GM23338 (cell line): ENCODE results near the gene ANO10. TPM values are rescaled to one million over a fixed set of nuclear protein-coding genes. Genes with fewer than 3 reads are reported as not detected.

ENCODE experiments used
- JUNB ChIP-seq: IDR thresholded peaks from one replicate; pipeline ENCODE4 v1.6.1; 2016; ENCODE audit warnings: antibody characterized with exemption; ENCODE audit not compliant: unreplicated experiment
- NANOG ChIP-seq: IDR thresholded peaks from 2 replicates; pipeline ENCODE4 v1.6.1; 2016; ENCODE audit warnings: antibody characterized with exemption, borderline replicate concordance
- POLR2AphosphoS5 ChIP-seq: IDR thresholded peaks from 2 replicates; pipeline ENCODE4 v1.6.1; 2016; ENCODE audit warnings: antibody characterized with exemption, low read depth
- STAT1 ChIP-seq: IDR thresholded peaks from one replicate; pipeline ENCODE4 v1.6.1; 2016; ENCODE audit warnings: antibody characterized with exemption; ENCODE audit not compliant: unreplicated experiment
- ZNF114 ChIP-seq: fragments of 250-450 bp; sonication (Bioruptor Pico); IDR thresholded peaks from 2 replicates; pipeline ENCODE4 v1.5.0; 2020; ENCODE audit warnings: mild to moderate bottlenecking, moderate library complexity
- polyA plus RNA-seq: library from polyadenylated mRNA; unstranded; fragments of >200 nt; fragmentation: Nextera tagmentation; extraction: Ambion mirVana; gene quantifications from 2 replicates; pipeline ENCODE4 v1.2.1, GENCODE V29; 2016
- total RNA-seq: library from RNA; depleted of rRNA; stranded (reverse); fragments of >200 nt; shearing (Covaris generic); gene quantifications from 2 replicates; pipeline ENCODE4 v1.2.3, GENCODE V29; 2014
- TF ChIP-seq, protein P1 (sequence below): fragments of 250-450 bp; sonication (Bioruptor Pico); IDR thresholded peaks from 2 replicates; pipeline ENCODE4 v1.5.0; 2020; ENCODE audit warnings: mild to moderate bottlenecking, moderate library complexity
- TF ChIP-seq, protein P2 (sequence below): IDR thresholded peaks from 2 replicates; pipeline ENCODE4 v1.6.1; 2016; ENCODE audit warnings: antibody characterized with exemption
- TF ChIP-seq, protein P3 (sequence below), 2 experiments: fragments of 200-600 bp in 1 of 2; sonication (generic) in 1 of 2; conservative IDR thresholded peaks; 2 replicates each; pipeline versions ENCODE4 v1.5.1 to v1.6.1; 2016 to 2017; ENCODE audit warnings: antibody characterized with exemption in 2 of 2, low read depth in 2 of 2, mild to moderate bottlenecking in 2 of 2, moderate library complexity in 1 of 2

The ANO10 gene
- total and polyA plus RNA-seq, 2 experiments from 2014 or later: 29.2 to 48.1 TPM

DNA sequence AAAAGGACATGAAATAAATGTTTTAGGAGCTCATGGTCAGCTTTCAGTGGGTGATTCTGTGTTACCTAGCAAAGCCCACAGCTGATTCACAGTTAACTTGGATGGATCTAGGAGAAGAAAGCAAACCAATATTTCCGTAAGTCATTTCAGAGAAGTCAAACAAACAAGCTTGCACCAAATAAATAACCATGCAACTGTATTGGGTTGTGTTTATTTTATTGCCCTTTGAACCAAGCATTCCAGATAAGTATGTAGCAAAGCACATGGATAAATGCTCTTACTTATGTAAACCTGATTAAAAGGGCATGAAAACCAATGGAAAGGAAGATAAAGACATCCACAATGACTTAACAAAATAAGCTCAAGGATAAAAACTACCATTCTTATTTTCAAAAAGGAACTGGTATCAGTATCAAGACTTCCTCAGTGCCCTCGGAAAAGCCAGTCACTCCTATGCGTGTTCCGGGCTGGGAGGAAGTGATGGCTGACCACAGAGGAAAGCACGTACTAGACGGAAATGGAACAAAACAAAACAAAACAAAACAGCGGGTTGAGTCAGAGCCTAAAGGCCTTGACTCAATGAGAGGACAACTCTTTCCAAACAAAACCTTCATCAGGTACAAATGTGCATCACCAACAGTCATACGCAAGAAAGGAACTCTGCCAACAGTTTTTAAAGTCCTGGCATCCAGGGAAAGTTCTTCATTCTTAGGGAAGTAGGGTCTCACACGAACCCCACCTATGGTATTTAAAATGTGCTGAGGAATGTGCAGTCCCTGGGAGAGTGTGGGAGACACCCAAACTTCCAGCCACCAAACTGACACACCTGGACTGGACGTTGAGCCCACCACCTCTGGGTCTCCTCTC, 232.2 kb downstream of the ANO10 start (continued):
- TF ChIP-seq, protein P1, sequence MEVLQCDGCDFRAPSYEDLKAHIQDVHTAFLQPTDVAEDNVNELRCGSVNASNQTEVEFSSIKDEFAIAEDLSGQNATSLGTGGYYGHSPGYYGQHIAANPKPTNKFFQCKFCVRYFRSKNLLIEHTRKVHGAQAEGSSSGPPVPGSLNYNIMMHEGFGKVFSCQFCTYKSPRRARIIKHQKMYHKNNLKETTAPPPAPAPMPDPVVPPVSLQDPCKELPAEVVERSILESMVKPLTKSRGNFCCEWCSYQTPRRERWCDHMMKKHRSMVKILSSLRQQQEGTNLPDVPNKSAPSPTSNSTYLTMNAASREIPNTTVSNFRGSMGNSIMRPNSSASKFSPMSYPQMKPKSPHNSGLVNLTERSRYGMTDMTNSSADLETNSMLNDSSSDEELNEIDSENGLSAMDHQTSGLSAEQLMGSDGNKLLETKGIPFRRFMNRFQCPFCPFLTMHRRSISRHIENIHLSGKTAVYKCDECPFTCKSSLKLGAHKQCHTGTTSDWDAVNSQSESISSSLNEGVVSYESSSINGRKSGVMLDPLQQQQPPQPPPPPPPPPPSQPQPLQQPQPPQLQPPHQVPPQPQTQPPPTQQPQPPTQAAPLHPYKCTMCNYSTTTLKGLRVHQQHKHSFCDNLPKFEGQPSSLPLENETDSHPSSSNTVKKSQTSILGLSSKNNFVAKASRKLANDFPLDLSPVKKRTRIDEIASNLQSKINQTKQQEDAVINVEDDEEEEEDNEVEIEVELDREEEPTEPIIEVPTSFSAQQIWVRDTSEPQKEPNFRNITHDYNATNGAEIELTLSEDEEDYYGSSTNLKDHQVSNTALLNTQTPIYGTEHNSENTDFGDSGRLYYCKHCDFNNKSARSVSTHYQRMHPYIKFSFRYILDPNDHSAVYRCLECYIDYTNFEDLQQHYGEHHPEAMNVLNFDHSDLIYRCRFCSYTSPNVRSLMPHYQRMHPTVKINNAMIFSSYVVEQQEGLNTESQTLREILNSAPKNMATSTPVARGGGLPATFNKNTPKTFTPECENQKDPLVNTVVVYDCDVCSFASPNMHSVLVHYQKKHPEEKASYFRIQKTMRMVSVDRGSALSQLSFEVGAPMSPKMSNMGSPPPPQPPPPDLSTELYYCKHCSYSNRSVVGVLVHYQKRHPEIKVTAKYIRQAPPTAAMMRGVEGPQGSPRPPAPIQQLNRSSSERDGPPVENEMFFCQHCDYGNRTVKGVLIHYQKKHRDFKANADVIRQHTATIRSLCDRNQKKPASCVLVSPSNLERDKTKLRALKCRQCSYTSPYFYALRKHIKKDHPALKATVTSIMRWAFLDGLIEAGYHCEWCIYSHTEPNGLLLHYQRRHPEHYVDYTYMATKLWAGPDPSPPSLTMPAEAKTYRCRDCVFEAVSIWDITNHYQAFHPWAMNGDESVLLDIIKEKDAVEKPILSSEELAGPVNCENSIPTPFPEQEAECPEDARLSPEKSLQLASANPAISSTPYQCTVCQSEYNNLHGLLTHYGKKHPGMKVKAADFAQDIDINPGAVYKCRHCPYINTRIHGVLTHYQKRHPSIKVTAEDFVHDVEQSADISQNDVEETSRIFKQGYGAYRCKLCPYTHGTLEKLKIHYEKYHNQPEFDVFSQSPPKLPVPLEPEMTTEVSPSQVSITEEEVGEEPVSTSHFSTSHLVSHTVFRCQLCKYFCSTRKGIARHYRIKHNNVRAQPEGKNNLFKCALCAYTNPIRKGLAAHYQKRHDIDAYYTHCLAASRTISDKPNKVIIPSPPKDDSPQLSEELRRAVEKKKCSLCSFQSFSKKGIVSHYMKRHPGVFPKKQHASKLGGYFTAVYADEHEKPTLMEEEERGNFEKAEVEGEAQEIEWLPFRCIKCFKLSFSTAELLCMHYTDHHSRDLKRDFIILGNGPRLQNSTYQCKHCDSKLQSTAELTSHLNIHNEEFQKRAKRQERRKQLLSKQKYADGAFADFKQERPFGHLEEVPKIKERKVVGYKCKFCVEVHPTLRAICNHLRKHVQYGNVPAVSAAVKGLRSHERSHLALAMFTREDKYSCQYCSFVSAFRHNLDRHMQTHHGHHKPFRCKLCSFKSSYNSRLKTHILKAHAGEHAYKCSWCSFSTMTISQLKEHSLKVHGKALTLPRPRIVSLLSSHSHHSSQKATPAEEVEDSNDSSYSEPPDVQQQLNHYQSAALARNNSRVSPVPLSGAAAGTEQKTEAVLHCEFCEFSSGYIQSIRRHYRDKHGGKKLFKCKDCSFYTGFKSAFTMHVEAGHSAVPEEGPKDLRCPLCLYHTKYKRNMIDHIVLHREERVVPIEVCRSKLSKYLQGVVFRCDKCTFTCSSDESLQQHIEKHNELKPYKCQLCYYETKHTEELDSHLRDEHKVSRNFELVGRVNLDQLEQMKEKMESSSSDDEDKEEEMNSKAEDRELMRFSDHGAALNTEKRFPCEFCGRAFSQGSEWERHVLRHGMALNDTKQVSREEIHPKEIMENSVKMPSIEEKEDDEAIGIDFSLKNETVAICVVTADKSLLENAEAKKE: no peak
- TF ChIP-seq NANOG (no peak), JUNB (no peak), ZNF114 (CRISPR knock-in tag) (no peak), POLR2AphosphoS5 (no peak), STAT1 (no peak)
- TF ChIP-seq, protein P2, sequence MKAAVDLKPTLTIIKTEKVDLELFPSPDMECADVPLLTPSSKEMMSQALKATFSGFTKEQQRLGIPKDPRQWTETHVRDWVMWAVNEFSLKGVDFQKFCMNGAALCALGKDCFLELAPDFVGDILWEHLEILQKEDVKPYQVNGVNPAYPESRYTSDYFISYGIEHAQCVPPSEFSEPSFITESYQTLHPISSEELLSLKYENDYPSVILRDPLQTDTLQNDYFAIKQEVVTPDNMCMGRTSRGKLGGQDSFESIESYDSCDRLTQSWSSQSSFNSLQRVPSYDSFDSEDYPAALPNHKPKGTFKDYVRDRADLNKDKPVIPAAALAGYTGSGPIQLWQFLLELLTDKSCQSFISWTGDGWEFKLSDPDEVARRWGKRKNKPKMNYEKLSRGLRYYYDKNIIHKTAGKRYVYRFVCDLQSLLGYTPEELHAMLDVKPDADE: no peak
- TF ChIP-seq, protein P3, sequence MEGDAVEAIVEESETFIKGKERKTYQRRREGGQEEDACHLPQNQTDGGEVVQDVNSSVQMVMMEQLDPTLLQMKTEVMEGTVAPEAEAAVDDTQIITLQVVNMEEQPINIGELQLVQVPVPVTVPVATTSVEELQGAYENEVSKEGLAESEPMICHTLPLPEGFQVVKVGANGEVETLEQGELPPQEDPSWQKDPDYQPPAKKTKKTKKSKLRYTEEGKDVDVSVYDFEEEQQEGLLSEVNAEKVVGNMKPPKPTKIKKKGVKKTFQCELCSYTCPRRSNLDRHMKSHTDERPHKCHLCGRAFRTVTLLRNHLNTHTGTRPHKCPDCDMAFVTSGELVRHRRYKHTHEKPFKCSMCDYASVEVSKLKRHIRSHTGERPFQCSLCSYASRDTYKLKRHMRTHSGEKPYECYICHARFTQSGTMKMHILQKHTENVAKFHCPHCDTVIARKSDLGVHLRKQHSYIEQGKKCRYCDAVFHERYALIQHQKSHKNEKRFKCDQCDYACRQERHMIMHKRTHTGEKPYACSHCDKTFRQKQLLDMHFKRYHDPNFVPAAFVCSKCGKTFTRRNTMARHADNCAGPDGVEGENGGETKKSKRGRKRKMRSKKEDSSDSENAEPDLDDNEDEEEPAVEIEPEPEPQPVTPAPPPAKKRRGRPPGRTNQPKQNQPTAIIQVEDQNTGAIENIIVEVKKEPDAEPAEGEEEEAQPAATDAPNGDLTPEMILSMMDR (conservative IDR thresholded peaks at IDR 0.05; ENCODE audit: low read depth in 2 of 2): no peak
